Osteocyte (in vitro differentiated cells): ENCODE measurements around the gene EML1. TPM values are rescaled to one million over a fixed set of nuclear protein-coding genes. Genes with fewer than 3 reads are reported as not detected.

ENCODE experiments used
- DNase-seq: peaks from one replicate; pipeline ENCODE4 v3.0.0; 2021; ENCODE audit warnings: mixed read lengths; ENCODE audit not compliant: unreplicated experiment; ENCODE audit errors: extremely low spot score
- H3K27ac Mint-ChIP-seq: one replicate; pipeline ENCODE4 v1.8.0; 2021; ENCODE audit warnings: mild to moderate bottlenecking, mixed read lengths; ENCODE audit not compliant: unreplicated experiment
- H3K27me3 Mint-ChIP-seq: one replicate; pipeline ENCODE4 v1.8.0; 2021; ENCODE audit warnings: mixed read lengths; ENCODE audit not compliant: unreplicated experiment
- H3K36me3 Mint-ChIP-seq: one replicate; pipeline ENCODE4 v1.8.0; 2021; ENCODE audit warnings: mixed read lengths; ENCODE audit not compliant: unreplicated experiment
- H3K4me1 Mint-ChIP-seq: one replicate; pipeline ENCODE4 v1.8.0; 2021; ENCODE audit warnings: mixed read lengths; ENCODE audit not compliant: unreplicated experiment
- H3K4me3 Mint-ChIP-seq: one replicate; pipeline ENCODE4 v1.8.0; 2021; ENCODE audit warnings: mild to moderate bottlenecking, moderate library complexity, mixed read lengths; ENCODE audit not compliant: unreplicated experiment
- H3K9me3 Mint-ChIP-seq: one replicate; pipeline ENCODE4 v1.8.0; 2021; ENCODE audit warnings: mixed read lengths; ENCODE audit not compliant: unreplicated experiment
- CTCF ChIP-seq: fragments of 200-600 bp; sonication (generic); IDR thresholded peaks from 2 replicates; pipeline ENCODE4 v1.5.0; 2021; ENCODE audit warnings: antibody characterized with exemption, mild to moderate bottlenecking, moderate library complexity
- total RNA-seq: library from RNA; stranded (reverse); gene quantifications from 2 replicates; pipeline ENCODE4 v1.2.1, GENCODE V29; 2021

EML1 gene
- total RNA-seq, 1 donor from 2014 or later: 34.8 TPM

GRCh38 chr14:99964979-99965378 is 171.8 kb downstream of the EML1 start:
- Mint-ChIP-seq H3K27ac (no peak overlapping the region), H3K4me1 (peaks cover 22% of the 10 kb centered on the region), H3K36me3 (no peaks in the 10 kb centered on the region), H3K9me3 (no peaks in the 10 kb centered on the region), H3K4me3 (no peak overlapping the region), H3K27me3 (peaks cover 15% of the 10 kb centered on the region)
- TF ChIP-seq CTCF: no peak
- DNase-seq: no peak

- Mint-ChIP-seq H3K4me1 (peaks cover 22% of the 10 kb centered on the region), H3K27ac (no peak overlapping the region), H3K4me3 (no peak overlapping the region), H3K9me3 (no peaks in the 10 kb centered on the region), H3K36me3 (no peaks in the 10 kb centered on the region), H3K27me3 (peaks cover 8% of the 10 kb centered on the region)
- DNase-seq: no peak
- no peak for TF ChIP-seq CTCF
Measured at GRCh38 chr14:99966037-99966835, 173.0 kb downstream of the EML1 start.

- TF ChIP-seq CTCF: no peak
- H3K36me3 Mint-ChIP-seq: no peaks in the 10 kb centered on the region
- no peak overlapping the region for H3K4me3 Mint-ChIP-seq
- H3K9me3 Mint-ChIP-seq: no peaks in the 10 kb centered on the region
- no peak overlapping the region for H3K27ac Mint-ChIP-seq
- peaks cover 7% of the 10 kb centered on the region for H3K27me3 Mint-ChIP-seq
- peaks cover 22% of the 10 kb centered on the region for H3K4me1 Mint-ChIP-seq
- no peak for DNase-seq
Measured at GRCh38 chr14:99966912-99967311, 173.7 kb downstream of the EML1 start.

- Mint-ChIP-seq H3K4me3 (peak overlapping the region; percentile 12), H3K9me3 (no peaks in the 10 kb centered on the region), H3K27ac (peak overlapping the region; percentile 72), H3K27me3 (no peaks in the 10 kb centered on the region), H3K36me3 (no peaks in the 10 kb centered on the region), H3K4me1 (peaks cover 32% of the 10 kb centered on the region)
- no peak for TF ChIP-seq CTCF
- no peak for DNase-seq
Measured at GRCh38 chr14:99968191-99968920, 175.1 kb downstream of the EML1 start.

DNA sequence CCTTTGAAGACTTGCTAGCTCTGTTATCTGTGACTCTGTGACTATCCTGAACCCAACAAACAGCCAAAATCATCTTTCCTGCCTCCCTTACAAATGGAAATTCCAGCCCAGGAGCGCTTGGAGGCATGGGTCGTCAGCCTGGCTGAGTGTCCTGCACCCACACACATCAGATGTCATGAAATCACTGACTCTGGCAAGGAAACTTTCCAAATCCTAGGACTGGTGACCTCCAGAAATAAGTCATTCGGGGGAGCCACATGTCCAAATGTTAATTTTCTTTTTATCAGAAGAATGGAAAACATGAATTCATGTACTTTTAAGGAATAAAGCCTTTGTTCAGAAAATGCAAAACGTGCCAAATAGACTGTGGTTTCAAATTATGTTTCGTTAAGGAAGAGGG is 175.7 kb downstream of the EML1 start:
- Mint-ChIP-seq H3K36me3 (no peaks in the 10 kb centered on the region), H3K4me3 (no peak overlapping the region), H3K27ac (peak overlapping the region; percentile 72), H3K27me3 (no peaks in the 10 kb centered on the region), H3K4me1 (peaks cover 35% of the 10 kb centered on the region), H3K9me3 (no peaks in the 10 kb centered on the region)
- no peak for DNase-seq
- TF ChIP-seq CTCF: no peak
